Stimulated activated CD4-positive, alpha-beta T cell treated with anti-CD3 and anti-CD28 coated beads, Interleukin-15, amount 100 ng/mL, for 1 hour (primary cell): ENCODE data around the gene DTYMK.
A peak's percentile ranks its signal among the peaks of the same experiment; 100 is the strongest.

ENCODE experiments used
- DNase-seq, 2 donors: peaks; one replicate each; pipeline ENCODE4 v3.0.0-alpha.2; 2020; ENCODE audit warnings: low read depth in 1 of 2, low spot score in 1 of 2

Gene DTYMK

GRCh38 chr2:241706537-241706936 is 19.9 kb upstream of the DTYMK start:
- no peak for DNase-seq

- no peak for DNase-seq
Measured at GRCh38 chr2:241703032-241703604, 16.5 kb upstream of the DTYMK start.

GRCh38 chr2:241702155-241703031 is 15.8 kb upstream of the DTYMK start:
- peak; percentile 80 to 81 for DNase-seq

- DNase-seq = peak; percentile 96 to 99
Measured at GRCh38 chr2:241701399-241702154, 15.0 kb upstream of the DTYMK start, which contains the start of gene ING5. TSS of gene ING5 (plus strand) at chr2:241702039. CDS start at chr2:241702066, 27 bp downstream.

GRCh38 chr2:241701149-241701398 is 14.5 kb upstream of the DTYMK start:
- no peak for DNase-seq

GRCh38 chr2:241695651-241696050 is 9.0 kb upstream of the DTYMK start:
- DNase-seq = no peak

- no peak for DNase-seq
Measured at GRCh38 chr2:241692448-241692847, 5.8 kb upstream of the DTYMK start.

GRCh38 chr2:241690202-241690717 is 3.6 kb upstream of the DTYMK start:
- DNase-seq = no peak

GRCh38 chr2:241689306-241689705 is 2.7 kb upstream of the DTYMK start:
- DNase-seq = no peak

- no peak for DNase-seq
Measured at GRCh38 chr2:241686324-241686649, 328 bp downstream of the DTYMK start.

GRCh38 chr2:241680827-241681599 is 5.6 kb downstream of the DTYMK start:
- DNase-seq = no peak

GRCh38 chr2:241680044-241680443 is 6.6 kb downstream of the DTYMK start:
- no peak for DNase-seq

GRCh38 chr2:241678784-241679540 is 7.7 kb downstream of the DTYMK start:
- DNase-seq = no peak

- no peak for DNase-seq
Measured at GRCh38 chr2:241678307-241678706, 8.3 kb downstream of the DTYMK start.

GRCh38 chr2:241677392-241677791 is 9.2 kb downstream of the DTYMK start:
- DNase-seq = no peak

- no peak for DNase-seq
Measured at GRCh38 chr2:241676665-241677064, 9.9 kb downstream of the DTYMK start.

GRCh38 chr2:241675885-241676284 is 10.7 kb downstream of the DTYMK start:
- DNase-seq = no peak

- DNase-seq = no peak
Measured at GRCh38 chr2:241673797-241674725, 12.6 kb downstream of the DTYMK start.

- DNase-seq = no peak
Measured at GRCh38 chr2:241673189-241673663, 13.4 kb downstream of the DTYMK start.
